Fibroblast of skin of back (primary cell): Measurements from ENCODE around the gene C5orf47.

ENCODE experiments used
- DNase-seq: peaks from one replicate; pipeline ENCODE4 v3.0.0-alpha.2; 2013

Gene C5orf47

DNA sequence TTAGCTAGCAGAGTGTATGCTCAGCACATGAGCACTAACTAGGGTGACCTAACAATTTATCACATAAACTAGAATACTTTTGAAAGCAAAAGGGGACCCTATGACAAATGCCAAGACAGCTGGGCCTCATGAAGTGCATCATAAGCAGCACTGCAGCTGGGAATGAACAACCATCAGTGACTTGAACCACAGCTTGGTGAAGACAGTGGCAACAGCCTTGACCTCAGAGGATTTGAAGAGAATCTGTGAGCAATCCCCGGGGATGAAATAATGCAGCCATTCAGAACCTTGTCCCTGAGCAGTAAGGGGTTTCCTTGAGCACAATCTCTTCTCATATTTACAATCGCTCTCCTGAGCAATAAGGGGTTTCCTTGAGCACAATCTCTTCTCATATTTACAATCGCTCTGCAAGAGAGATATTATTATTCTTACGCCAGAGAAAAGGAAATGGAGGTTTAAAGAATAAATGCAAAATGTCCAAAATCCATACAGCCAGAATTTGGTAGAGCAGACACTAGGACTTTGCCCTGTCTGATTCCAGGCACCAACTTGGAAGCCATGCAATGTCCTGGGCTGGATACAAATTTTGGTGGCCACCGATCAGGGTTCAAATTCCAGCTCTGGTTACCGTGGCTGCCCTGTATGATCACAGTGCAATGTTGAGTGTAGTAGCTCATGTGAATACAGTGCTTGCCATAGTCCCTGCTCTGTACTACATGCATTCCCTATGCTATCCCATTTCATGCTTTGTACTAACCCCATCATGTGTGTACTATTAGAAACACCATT lies 55.7 kb downstream of the C5orf47 start:
- DNase-seq = no peak

DNA sequence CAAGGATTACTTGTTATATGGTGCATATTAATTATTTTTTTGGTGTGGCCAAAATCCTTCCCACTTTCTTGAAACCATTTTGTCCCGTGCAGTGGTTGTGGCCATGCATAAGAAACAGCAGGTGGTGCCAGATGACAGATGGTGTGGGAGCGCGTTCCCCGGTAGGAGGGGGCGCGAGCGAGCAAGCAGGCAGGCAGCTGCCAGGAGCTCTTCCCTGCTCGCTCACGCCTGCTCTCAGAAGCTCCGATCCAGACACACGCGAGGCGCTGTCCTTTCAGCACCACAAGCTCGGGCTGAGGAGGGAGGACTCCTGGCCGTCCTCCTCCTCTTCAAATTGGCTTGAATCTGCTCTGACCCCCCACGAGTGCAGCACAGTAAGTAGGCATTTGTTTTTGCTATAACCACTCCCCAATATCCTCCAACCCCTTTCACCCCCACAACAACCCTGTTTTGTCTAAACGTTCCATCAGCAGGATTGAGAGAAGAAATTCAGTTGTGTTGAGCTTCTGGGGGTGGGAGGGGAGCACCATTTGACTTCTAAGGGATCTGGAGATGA lies 56.6 kb downstream of the C5orf47 start, which contains the start of gene NSG2:
Gene NSG2, plus strand, starts transcription at position 237 of the 556 bp plus-strand sequence. CDS start 1,050 bp downstream, outside the sequence.
- peak; percentile 85 for DNase-seq

DNA sequence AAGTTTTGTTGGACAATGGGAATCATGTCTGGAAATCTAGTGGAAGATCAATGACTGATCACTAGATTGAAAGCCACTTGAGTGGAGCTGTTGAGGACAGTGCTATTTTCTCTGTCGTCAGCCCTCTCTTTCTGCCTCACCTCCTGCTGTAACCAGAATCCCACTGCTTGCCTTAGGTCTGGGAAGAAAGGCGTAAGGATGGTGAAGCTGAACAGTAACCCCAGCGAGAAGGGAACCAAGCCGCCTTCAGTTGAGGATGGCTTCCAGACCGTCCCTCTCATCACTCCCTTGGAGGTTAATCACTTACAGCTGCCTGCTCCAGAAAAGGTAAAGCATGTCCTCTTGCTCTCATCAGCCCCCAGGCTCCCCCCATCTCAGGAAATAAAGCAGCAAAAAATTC lies 57.6 kb downstream of the C5orf47 start:
- DNase-seq = no peak

DNA sequence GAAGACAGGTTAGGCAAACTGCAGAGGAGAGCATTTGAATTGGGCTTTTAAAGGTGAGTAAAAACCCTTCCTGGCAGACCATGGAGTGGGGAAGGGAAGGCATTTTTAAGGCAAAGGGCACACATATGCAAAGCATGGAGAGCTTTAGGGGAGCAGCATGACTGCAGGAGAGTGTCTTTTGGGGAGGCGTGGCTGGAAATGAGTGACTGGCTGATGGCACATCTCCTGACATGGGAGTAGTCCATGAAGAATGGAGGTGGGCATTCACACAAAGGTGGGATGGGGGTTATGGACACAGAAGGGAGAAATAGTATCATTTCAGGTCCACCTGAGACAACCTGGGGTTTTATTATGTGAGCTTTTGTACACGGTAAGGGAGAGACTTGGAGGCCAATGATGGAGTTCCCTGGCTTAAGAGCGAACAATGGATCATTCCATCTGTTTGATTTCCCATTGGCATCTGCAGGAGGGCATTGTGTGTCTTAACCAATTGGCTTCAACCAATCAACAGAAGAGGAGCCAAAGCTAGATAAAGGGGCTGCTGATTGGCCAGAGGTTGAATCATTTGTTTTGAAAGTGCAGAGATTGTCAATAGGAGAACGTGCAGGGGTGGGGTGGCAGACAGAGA lies 58.6 kb downstream of the C5orf47 start:
- DNase-seq = no peak

DNA sequence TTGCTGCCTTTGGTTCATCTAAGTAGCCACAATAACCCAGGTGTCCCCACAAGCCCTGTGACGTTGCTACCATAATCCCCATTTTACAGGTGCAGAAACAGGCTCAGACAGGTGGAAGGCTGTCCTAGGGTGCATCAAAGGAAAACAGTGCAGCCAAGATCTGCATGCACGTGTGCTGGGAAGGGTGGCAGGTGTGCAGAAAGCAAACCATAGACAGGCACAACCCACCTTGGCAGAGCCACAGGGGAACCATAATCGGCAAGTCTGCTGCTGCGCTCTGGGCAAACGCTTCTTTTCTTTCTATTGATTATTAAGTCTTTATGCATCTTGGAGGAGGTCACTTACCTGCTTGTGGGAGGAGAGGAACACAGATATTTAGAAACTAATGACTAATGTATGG lies 63.7 kb downstream of the C5orf47 start:
- DNase-seq = no peak

DNA sequence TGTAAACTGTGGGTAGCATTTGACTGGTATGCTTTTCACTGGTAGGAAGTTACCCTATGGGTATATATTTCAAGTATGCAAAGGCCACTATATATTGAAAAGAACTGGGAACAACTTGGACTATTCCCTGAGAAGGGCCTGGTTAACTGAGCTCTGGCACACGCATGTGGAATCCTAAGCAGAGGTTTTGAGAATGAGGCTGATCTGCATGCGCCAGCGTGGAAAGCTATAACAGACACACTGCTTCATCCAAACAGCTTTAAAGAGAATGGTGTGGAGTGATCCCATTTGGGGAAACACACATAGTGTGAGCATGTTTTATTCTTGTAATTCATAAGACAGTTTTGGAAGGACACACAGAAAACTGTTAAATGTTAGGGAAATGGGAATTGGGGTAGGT lies 64.9 kb downstream of the C5orf47 start:
- DNase-seq = no peak
